GM18517 (cell line): ENCODE data around the gene DNAAF5.
"Not testable (repeated sequence)": the region's sequence is repeated elsewhere in the genome, so short reads cannot be mapped to it uniquely, and the experiment has no call there.

Source experiments
- ATAC-seq: cut with Tn5 transposase; IDR thresholded peaks from one replicate; pipeline ENCODE4 v1.9.1; 2021; ENCODE audit warnings: mild to moderate bottlenecking, moderate library complexity; ENCODE audit not compliant: unreplicated experiment

DNAAF5 gene

DNA sequence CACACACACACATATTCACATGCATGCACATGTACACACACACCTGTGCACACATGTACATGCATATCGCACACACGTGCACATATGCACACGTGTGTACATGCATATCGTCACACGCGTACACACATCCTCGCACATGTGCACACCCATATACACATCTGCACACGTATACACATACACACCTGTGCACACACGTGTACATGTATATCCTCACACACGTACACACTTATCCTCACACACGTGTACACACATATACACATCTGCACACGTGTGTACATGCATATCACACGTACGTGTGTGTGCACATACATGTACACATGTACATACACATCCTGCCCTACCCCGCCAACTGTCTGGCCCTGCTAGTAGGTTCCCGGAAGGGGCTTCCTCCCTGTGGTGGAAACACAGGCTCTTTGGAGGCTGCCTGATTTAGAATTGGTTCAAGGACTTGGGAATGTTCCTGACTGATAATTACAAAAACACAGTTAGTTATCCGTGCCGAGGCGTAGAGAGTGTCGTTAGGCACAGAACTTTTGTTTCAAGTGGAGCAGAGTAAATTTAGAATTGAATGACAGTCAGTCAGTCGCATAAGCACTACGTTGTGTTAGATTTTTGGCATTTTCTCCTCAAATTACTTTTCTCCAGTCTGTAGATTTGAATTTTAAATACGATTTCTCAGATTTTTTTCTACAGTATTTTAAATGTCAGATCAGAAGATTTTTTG, 19.1 kb downstream of the DNAAF5 start:
- ATAC-seq, result no peak

- ATAC-seq, result no peak
These were observed 19.9 kb downstream of the DNAAF5 start for GRCh38 chr7:746155-747061.

DNA sequence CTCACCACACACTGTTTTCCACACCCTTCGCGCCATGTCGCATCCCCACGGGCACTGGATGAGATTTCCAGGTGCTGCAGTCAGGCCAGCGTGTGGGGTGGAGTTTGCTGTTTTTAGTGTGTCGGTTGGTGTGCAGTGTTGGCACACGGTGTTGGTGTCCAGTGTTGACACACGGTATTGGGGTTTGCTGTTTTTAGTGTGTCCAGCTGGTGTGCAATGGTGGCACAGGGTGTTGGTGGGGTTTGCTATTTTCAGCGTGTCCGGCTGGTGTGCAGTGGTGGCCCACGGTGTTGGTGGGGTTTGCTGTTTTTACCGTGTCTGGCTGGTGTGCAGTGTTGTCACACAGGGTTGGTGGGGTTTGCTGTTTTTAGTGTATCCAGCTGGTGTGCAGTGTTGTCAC, 20.7 kb downstream of the DNAAF5 start:
- no peak for ATAC-seq

- no peak for ATAC-seq
These were observed 21.9 kb downstream of the DNAAF5 start for GRCh38 chr7:748446-748845.

GRCh38 chr7:749140-749551, 22.6 kb downstream of the DNAAF5 start:
- no peak for ATAC-seq

DNA sequence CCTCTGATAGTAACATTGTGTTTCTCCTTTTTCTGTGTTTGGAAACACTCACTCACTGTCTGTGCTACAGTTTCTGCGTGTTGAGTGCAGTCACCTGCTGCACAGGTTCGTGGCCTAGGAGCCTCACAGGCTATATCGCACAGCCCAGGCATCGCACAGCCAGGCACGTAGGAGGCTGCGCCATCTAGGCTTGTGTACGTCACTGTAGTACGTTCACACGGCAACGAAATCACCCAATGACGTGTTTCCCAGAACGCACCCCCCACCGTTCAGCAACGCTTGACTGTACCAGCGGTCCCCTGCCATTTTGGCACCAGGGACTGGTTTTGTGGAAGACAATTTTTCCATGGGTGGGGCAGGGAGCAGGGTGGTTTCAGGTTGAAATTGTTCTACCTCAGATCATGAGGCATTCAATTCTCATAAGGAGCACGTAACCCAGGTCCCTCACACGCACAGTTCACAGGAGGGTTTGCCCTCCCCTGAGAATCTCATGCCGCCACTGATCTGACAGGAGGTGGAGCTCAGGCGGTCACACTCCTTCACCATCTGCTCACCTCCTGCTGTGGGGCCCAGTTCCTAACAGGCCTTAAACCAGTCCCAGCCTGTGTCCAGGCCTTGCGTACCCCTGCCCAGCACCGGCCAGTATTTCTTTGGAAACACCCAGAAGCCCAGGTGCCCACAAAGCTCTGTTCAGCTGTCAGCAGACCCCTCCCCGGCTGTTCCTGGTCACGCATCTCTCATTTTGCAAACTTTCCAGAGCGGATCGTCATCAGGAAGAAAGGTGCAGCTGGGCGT, 23.8 kb downstream of the DNAAF5 start:
- ATAC-seq, result no peak

- ATAC-seq, result no peak
These were observed 25.3 kb downstream of the DNAAF5 start for GRCh38 chr7:751826-752225.

DNA sequence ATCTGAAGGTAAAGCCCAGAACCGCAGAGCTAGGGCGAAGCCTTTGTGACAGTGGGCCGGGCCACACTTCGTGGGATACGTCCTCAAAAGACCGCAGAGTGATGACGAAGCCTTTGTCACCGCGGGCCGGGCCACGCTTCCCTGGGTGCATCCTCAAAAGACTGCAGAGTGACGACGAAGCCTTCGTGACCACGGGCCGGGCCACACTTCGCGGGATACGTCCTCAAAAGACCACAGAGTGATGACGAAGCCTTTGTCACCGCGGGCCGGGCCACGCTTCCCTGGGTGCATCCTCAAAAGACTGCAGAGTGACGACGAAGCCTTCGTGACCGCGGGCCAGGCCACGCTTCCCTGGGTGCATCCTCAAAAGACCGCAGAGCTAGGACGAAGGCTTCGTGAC, 25.8 kb downstream of the DNAAF5 start:
- ATAC-seq, result not testable (repeated sequence)

DNA sequence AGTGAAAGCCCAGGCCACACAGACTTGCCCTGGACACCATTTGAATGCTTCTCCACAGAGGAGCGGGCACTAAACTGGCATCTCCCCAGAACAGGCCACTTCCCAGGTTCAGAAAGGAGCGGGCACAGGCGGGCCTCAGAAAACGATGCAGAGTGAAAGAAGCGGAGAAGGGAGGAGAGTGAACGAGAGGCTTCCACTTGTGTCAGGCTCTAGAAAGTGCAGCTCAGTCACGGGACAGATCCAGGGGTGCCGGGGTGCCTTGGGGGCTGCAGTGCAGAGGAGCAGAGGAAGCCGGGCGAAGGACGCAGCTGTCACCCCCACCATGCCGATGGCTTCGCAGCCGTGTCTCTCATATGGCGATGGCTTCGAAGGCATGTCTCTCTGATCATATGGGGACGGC, 26.7 kb downstream of the DNAAF5 start:
- no peak for ATAC-seq

- no peak for ATAC-seq
These were observed 28.3 kb downstream of the DNAAF5 start for GRCh38 chr7:754531-755412.

- no peak for ATAC-seq
These were observed 28.9 kb downstream of the DNAAF5 start for GRCh38 chr7:755413-755805.

DNA sequence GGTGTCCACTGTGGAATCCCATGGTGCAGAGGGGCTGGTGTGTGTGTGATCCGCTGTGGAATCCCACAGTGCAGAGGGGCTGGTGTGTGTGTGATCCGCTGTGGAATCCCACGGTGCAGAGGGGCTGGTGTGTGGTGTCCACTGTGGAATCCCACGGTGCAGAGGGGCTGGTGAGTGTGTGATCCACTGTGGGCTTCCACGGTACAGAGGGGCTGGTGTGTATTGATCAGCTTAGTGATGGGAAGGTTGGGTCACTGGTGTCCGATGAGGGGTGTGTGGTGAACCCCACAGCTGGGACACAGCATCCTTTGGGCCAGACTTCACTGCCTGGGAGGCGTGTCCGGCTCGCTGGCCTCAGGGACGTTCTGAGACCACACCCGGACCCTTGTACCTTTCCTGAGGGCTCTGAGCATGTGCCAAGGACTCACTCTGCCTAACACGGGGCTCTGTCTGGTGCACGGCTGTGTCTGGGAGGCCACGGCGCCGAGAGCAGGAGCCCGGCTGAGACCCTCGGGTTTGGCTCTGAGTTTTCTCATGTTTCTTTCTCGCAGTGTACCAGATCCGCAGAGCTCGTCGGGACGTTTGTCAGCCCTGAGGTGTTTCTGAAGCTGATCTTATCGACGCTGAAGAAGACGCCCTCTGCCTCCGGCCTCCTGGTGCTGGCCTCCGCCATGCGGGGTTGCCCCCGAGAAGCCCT, 29.9 kb downstream of the DNAAF5 start:
- ATAC-seq, result no peak

DNA sequence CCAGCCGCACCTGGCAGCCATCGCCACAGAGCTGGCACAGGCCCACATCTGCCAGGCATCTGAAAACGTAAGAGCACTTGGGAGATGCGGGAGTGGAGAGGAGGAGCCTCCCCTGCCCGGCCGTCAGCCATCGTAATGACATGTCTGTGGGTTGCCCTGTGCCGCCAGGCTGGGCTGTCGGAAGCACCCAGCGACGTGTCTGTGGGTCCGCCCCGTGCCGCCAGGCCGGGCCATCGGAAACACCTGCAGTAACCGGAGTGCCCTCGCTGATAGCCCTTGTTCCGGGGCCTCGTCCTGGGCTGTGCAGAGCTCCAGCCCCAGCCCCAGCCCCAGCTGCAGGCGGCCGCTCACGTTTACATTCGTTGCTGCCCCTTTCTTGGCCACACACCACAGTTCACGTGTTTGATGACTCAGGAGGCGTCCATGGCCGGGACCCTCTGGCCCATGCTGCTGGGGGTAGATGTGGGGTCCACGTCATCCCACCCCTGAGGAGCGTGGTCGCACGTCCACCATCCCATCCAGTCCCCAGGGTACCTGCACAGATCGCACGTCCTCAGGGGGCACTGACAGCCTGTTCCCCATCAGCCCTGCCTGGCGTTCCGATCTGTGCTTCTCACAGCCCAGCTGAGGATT, 30.5 kb downstream of the DNAAF5 start:
- no peak for ATAC-seq

- ATAC-seq, result no peak
These were observed 31.3 kb downstream of the DNAAF5 start for GRCh38 chr7:757741-758163.

DNA sequence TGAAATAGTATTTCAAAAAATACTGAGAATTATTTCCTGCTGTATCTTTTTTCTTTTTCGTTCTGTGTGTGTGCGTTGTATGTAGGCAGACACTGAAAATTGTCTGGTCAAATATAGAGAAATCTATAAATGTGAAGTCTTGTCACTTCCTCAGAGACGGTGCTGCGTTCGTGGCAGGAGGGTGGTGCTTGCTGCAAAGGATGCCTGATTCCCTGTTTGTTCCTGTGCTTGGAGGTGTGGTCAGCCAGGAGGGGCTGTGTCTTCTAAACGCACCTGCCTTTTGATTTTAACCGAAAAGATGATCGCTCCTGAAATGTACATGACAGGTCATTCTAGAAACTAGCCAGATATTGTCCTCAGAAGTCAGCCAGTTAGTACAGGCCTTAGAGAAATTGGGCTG, 33.1 kb downstream of the DNAAF5 start:
- ATAC-seq, result no peak

- ATAC-seq, result no peak
These were observed 33.5 kb downstream of the DNAAF5 start for GRCh38 chr7:760006-760405.

DNA sequence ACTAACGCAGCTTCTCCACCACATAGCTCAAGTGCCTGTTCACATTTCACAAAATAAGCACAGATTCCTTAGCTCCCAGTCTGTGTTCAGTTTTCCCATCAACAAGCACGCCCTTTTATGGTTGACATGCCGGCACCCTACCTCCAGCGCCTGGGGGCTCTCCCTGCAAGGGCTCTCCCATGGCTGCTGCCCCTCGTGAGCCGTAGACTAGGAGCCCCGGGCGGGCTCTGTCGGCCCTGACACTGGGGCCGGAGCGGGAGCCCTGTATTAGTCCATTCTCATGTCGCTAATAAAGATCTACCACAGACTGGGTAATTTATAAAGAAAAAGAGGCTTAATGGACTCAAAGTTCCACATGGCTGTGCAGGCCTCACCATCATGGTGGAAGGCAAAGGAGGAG, 34.6 kb downstream of the DNAAF5 start:
- ATAC-seq, result no peak

- ATAC-seq, result no peak
These were observed 35.1 kb downstream of the DNAAF5 start for GRCh38 chr7:761631-762030.

- no peak for ATAC-seq
These were observed 36.4 kb downstream of the DNAAF5 start for GRCh38 chr7:762885-763284.
